Tibial artery (tissue), 4 donors: ENCODE results near the gene ASPHD1.

Experiments used
- DNase-seq, 2 donors: peaks; one replicate each; pipeline ENCODE4 v3.0.0-alpha.2; 2019
- H3K27ac ChIP-seq, 2 donors: fragments of 200-600 bp; sonication (generic) in 1 of 2; 1 replicate in 1 of 2; 2 replicates in 1 of 2; pipeline ENCODE4 v1.5.1; 2018 to 2019; ENCODE audit warnings: mild to moderate bottlenecking in 1 of 2
- H3K27me3 ChIP-seq, 2 donors: fragments of 200-600 bp; sonication (generic) in 1 of 2; one replicate each; pipeline versions ENCODE4 v1.5.1 to v1.6.0; 2016 to 2019
- H3K36me3 ChIP-seq, 3 donors: fragments of 200-600 bp; sonication (generic) in 2 of 3; one replicate each; pipeline ENCODE4 v1.5.1; 2016 to 2019; ENCODE audit warnings: mild to moderate bottlenecking in 2 of 3
- H3K4me1 ChIP-seq, 4 donors: fragments of 200-600 bp; sonication (generic) in 2 of 4; 1 replicate in 3 of 4; 2 replicates in 1 of 4; pipeline ENCODE4 v1.5.1; 2016 to 2019
- H3K4me3 ChIP-seq, 2 donors: fragments of 200-600 bp; sonication (generic) in 1 of 2; 1 replicate in 1 of 2; 2 replicates in 1 of 2; pipeline ENCODE4 v1.5.1; 2018 to 2019; ENCODE audit warnings: mild to moderate bottlenecking in 2 of 2
- H3K9me3 ChIP-seq, 3 donors: fragments of 200-600 bp; sonication (generic) in 1 of 3; one replicate each; pipeline ENCODE4 v1.5.1; 2016 to 2019
- CTCF ChIP-seq, 2 experiments: fragments of 200-600 bp in 1 of 2; fragments of 450-650 bp in 1 of 2; IDR thresholded peaks; one replicate each; pipeline ENCODE4 v1.5.1; 2017 to 2019; ENCODE audit warnings: antibody characterized with exemption in 2 of 2, mild to moderate bottlenecking in 1 of 2, moderate library complexity in 1 of 2
- intact Hi-C: fragments of 100-400 bp; cut with DNase I; formaldehyde crosslinking; loops from one replicate; pipeline ENCODE4 v1.15.0; 2023; ENCODE audit warnings: low total_unique reads

The ASPHD1 gene

GRCh38 chr16:29900102-29900887, at the start of gene ASPHD1:
TSS of gene ASPHD1 (plus strand) at chr16:29900488. CDS start at chr16:29900972, 484 bp downstream.
- no peak within 1 kb of the TSS for H3K27ac ChIP-seq

GRCh38 chr16:29850998-29851397, 49.3 kb upstream of the ASPHD1 start:
- TF ChIP-seq CTCF (IDR thresholded peaks at IDR 0.05) = no peak
- no peaks in the 10 kb centered on the region for H3K27me3 ChIP-seq
- H3K4me1 ChIP-seq = peaks cover 0 to 5% (median 0%) of the 10 kb centered on the region in 4 donors
- H3K27ac ChIP-seq = no peak overlapping the region
- DNase-seq = no peak
- H3K36me3 ChIP-seq = peaks cover 18 to 21% (median 19%) of the 10 kb centered on the region in 3 donors
- H3K4me3 ChIP-seq = no peak overlapping the region
- intact Hi-C loops = no loop called here
- H3K9me3 ChIP-seq = no peaks in the 10 kb centered on the region

More at GRCh38 chr16:29900102-29900887, at the start of gene ASPHD1:
- peaks cover 2 to 48% of the 10 kb centered on the region in 2 donors for H3K27me3 ChIP-seq
- H3K9me3 ChIP-seq = no peaks in the 10 kb centered on the region
- H3K4me3 ChIP-seq = peak within 1 kb of the TSS; percentile 49 to 56
- peak in 1 of 2 donors; percentile 76 for DNase-seq
- intact Hi-C loops = no loop called here
- TF ChIP-seq CTCF (IDR thresholded peaks at IDR 0.05) = no peak
- H3K4me1 ChIP-seq = peaks cover 0 to 26% (median 12%) of the 10 kb centered on the region in 4 donors
- no peaks in the 10 kb centered on the region for H3K36me3 ChIP-seq

- no peak overlapping the region for H3K4me3 ChIP-seq
- TF ChIP-seq CTCF (IDR thresholded peaks at IDR 0.05) = no peak
These were observed 47.6 kb upstream of the ASPHD1 start for GRCh38 chr16:29852654-29853053.

GRCh38 chr16:29854520-29855100, 45.7 kb upstream of the ASPHD1 start:
- no peak for DNase-seq
- intact Hi-C loops = no loop called here
- Histone ChIP-seq H3K27me3 (no peaks in the 10 kb centered on the region), H3K9me3 (no peaks in the 10 kb centered on the region), H3K4me1 (peaks cover 0 to 14% (median 5%) of the 10 kb centered on the region in 4 donors), H3K4me3 (no peak overlapping the region), H3K27ac (no peak overlapping the region), H3K36me3 (peaks cover 2 to 15% (median 15%) of the 10 kb centered on the region in 3 donors)
- no peak for TF ChIP-seq CTCF (IDR thresholded peaks at IDR 0.05)

More at GRCh38 chr16:29852654-29853053, 47.6 kb upstream of the ASPHD1 start:
- intact Hi-C loops = no loop called here
- DNase-seq = no peak
- Histone ChIP-seq H3K27me3 (no peaks in the 10 kb centered on the region), H3K27ac (no peak overlapping the region), H3K4me1 (peaks cover 0 to 5% (median 0%) of the 10 kb centered on the region in 4 donors), H3K36me3 (peaks cover 3 to 4% (median 4%) of the 10 kb centered on the region in 3 donors), H3K9me3 (no peaks in the 10 kb centered on the region)

- no peak for TF ChIP-seq CTCF (IDR thresholded peaks at IDR 0.05)
- intact Hi-C loops = no loop called here
- peak overlapping the region in 1 of 2 donors; percentile 0 for H3K27ac ChIP-seq
These were observed 43.0 kb upstream of the ASPHD1 start for GRCh38 chr16:29857133-29857760.

More at GRCh38 chr16:29857133-29857760, 43.0 kb upstream of the ASPHD1 start:
- H3K9me3 ChIP-seq = no peaks in the 10 kb centered on the region
- peaks cover 0 to 28% (median 21%) of the 10 kb centered on the region in 4 donors for H3K4me1 ChIP-seq
- H3K4me3 ChIP-seq = no peak overlapping the region
- DNase-seq = no peak
- no peaks in the 10 kb centered on the region for H3K27me3 ChIP-seq
- peaks cover 16 to 32% (median 30%) of the 10 kb centered on the region in 3 donors for H3K36me3 ChIP-seq
